ENCODE data around the gene SERTAD2. TPM values are rescaled to one million over a fixed set of nuclear protein-coding genes. Genes with fewer than 3 reads are reported as not detected.

The SERTAD2 gene
- total RNA-seq, 2 donors from 2014 or later = 14.6 to 18.5 TPM

DNA sequence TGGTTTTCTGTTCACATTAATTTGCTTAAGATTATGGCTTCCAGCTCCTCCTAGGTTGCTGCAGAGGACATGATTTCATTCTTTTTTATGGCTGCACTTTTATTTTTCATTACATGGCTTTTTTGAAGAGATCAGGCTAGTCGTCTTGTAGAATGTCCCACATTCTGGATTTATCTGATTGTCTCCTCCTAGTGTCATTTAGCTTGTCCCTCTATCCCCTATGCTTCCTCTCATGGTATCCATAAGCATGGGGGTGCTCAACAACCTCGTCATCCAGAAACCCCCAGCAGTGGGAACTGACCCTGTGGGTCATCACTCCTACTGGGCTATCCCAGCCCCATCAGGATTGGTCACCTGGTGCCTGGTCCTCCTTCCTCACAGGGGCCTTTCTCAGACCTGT lies 49.6 kb downstream of the SERTAD2 start:
- Mint-ChIP-seq H3K4me3 (no peak overlapping the region), H3K4me1 (ENCODE audit: low read depth) (peaks cover 40% of the 10 kb centered on the region), H3K9me3 (peaks cover 4% of the 10 kb centered on the region in 2 donors), H3K36me3 (ENCODE audit: insufficient read depth in 2 of 2) (peaks cover 4 to 7% of the 10 kb centered on the region in 2 donors), H3K27ac (no peak overlapping the region), H3K27me3 (ENCODE audit: low read depth) (peaks cover 9% of the 10 kb centered on the region)
- DNase-seq = no peak
- ATAC-seq (replicated peaks in 1 of 2) = no peak

DNA sequence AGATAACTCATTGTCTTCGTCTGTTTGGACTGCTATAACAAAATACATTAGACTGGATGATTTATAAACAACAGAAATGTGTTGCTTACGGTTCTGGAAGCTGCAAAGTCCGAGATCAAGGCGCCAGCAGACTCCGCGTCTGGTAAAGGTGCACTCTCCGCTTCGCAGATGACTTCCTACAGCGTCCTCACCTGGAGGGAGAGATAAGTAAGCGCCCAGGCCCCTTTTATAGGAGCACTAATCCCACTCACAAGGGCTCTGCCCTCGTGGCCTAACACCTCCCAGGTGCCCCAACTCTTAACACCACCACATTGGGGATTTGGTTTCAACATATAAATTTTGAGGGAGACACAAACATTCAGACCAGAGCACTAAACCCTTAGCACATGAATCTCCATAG lies 51.3 kb downstream of the SERTAD2 start:
- peaks cover 4 to 7% of the 10 kb centered on the region in 2 donors for H3K36me3 Mint-ChIP-seq (ENCODE audit: insufficient read depth in 2 of 2)
- DNase-seq = no peak
- H3K27ac Mint-ChIP-seq = no peak overlapping the region
- H3K4me1 Mint-ChIP-seq (ENCODE audit: low read depth) = peaks cover 26% of the 10 kb centered on the region
- no peak overlapping the region for H3K4me3 Mint-ChIP-seq
- peaks cover 9% of the 10 kb centered on the region for H3K27me3 Mint-ChIP-seq (ENCODE audit: low read depth)
- H3K9me3 Mint-ChIP-seq = peaks cover 4% of the 10 kb centered on the region in 2 donors
- no peak for ATAC-seq (replicated peaks in 1 of 2)

DNA sequence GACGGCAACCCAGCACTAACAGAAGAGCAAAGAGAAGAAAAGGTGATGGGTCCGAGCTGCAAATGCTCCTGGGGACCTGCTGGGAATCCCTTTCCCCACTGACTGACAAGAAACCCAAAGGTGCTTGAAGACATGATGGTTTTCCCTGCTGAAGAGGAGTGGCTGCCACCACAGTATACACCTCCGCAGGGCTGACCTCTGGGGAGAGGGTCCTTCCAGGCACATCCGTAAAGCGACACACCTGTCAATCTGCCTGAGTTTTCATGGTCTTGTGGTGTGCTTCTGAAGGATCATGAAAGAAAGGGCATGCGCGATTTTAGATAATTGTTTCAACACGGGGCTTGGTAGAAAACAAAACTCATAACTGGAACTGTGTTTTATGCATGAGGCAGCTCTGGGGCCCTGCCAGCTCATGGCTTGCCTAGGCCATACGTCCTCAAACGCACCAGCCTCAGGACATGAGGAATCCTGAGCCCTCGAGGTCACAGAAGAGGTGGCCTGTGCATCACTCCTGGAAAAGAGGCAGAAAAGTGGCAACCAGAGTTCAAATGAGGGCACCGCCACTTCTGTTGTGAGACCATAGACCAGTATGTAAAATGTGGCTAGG lies 51.8 kb downstream of the SERTAD2 start:
- DNase-seq (no peak), ATAC-seq (replicated peaks in 1 of 2) (no peak)
- Mint-ChIP-seq H3K27me3 (ENCODE audit: low read depth) (peaks cover 9% of the 10 kb centered on the region), H3K4me3 (no peak overlapping the region), H3K4me1 (ENCODE audit: low read depth) (peaks cover 21% of the 10 kb centered on the region), H3K9me3 (peaks cover 4% of the 10 kb centered on the region in 2 donors), H3K36me3 (ENCODE audit: insufficient read depth in 2 of 2) (peaks cover 4 to 7% of the 10 kb centered on the region in 2 donors), H3K27ac (no peak overlapping the region)

DNA sequence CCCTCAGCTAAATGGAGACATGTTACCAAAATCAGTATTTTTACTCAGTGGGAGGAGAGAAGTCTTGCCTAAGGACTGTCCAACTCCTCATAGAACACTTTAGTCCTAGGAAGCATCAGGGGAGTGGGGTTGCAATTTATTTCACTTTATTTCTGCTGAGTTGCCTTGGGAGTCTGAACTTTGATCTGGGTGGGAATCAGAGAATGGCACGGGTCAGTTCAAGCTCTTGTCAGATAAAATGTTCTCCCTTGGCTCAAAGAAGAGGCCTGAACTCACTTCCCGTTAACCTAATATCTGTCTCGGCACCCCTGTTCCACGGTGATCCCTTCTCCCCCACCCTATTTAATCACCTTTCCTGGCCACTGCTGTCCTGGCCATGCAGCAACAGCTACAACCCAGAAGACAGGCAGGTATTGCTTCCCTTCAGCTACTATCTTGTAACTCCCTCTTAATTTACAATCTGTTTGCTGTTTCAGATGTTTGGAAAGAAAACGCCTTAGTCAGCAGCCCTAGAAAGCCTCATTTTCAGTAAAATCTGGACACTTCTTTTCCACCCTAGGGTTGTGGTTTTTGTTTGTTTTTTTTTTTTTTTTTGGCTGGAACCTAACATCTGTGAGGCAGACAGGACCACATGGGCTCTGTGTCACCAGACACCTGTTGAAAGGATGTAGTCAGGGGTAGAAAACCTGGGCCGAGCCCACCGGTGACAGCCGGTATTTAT lies 52.5 kb downstream of the SERTAD2 start:
- Mint-ChIP-seq H3K27ac (no peak overlapping the region), H3K36me3 (ENCODE audit: insufficient read depth in 2 of 2) (peaks cover 4 to 7% of the 10 kb centered on the region in 2 donors), H3K9me3 (peaks cover 4% of the 10 kb centered on the region in 2 donors), H3K4me1 (ENCODE audit: low read depth) (peaks cover 14% of the 10 kb centered on the region), H3K4me3 (no peak overlapping the region), H3K27me3 (ENCODE audit: low read depth) (peaks cover 9% of the 10 kb centered on the region)
- ATAC-seq (replicated peaks in 1 of 2) = no peak
- DNase-seq = no peak

DNA sequence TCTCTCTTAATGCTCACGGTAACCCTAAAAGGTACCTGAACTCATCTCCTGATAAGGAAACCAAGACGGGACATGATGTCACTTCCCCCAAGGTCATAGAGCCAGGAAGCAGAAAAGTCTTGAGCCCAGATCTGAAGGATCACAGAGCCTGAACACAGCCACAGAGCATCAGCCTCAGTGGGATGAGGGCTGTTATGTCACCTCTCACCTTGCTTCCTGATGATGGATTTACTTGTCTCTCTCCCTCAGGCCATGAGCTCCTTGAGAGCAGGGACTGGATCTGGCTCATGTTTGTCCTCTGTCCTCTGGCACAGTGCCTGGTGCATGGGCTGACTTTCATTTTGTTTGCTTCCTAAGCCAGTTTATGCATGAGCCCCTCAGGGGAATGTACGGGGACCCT lies 54.2 kb downstream of the SERTAD2 start:
- Mint-ChIP-seq H3K27ac (no peak overlapping the region), H3K4me1 (ENCODE audit: low read depth) (peaks cover 14% of the 10 kb centered on the region), H3K4me3 (no peak overlapping the region), H3K36me3 (ENCODE audit: insufficient read depth in 2 of 2) (peaks cover 3 to 6% of the 10 kb centered on the region in 2 donors), H3K9me3 (peaks cover under 1 to 4% of the 10 kb centered on the region in 2 donors), H3K27me3 (ENCODE audit: low read depth) (peaks cover 3% of the 10 kb centered on the region)
- ATAC-seq (replicated peaks in 1 of 2) = no peak
- DNase-seq = no peak

DNA sequence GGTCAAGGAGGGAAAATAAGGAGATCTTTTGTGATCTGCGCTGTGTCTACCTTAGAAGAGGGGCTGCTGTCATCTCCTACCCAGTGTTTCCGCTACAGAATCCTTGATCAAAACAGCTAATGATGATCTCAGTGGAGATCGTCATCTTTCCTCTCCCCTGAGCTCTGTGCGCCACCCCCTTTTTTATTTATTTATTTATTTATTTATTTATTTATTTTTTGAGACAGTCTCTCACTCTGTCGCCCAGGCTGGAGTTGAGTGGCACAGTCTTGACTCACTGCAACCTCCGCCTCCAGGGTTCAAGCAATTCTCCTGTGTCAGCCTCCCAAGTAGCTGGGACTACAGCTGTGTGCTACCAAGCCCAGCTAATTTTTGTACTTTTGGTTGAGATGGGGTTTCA lies 55.5 kb downstream of the SERTAD2 start:
- H3K27me3 Mint-ChIP-seq (ENCODE audit: low read depth) = no peaks in the 10 kb centered on the region
- H3K36me3 Mint-ChIP-seq (ENCODE audit: insufficient read depth in 2 of 2) = no peaks in the 10 kb centered on the region
- H3K4me1 Mint-ChIP-seq (ENCODE audit: low read depth) = peaks cover 18% of the 10 kb centered on the region
- H3K9me3 Mint-ChIP-seq = no peaks in the 10 kb centered on the region
- no peak overlapping the region for H3K4me3 Mint-ChIP-seq
- ATAC-seq (replicated peaks in 1 of 2) = no peak
- H3K27ac Mint-ChIP-seq = no peak overlapping the region
- no peak for DNase-seq

DNA sequence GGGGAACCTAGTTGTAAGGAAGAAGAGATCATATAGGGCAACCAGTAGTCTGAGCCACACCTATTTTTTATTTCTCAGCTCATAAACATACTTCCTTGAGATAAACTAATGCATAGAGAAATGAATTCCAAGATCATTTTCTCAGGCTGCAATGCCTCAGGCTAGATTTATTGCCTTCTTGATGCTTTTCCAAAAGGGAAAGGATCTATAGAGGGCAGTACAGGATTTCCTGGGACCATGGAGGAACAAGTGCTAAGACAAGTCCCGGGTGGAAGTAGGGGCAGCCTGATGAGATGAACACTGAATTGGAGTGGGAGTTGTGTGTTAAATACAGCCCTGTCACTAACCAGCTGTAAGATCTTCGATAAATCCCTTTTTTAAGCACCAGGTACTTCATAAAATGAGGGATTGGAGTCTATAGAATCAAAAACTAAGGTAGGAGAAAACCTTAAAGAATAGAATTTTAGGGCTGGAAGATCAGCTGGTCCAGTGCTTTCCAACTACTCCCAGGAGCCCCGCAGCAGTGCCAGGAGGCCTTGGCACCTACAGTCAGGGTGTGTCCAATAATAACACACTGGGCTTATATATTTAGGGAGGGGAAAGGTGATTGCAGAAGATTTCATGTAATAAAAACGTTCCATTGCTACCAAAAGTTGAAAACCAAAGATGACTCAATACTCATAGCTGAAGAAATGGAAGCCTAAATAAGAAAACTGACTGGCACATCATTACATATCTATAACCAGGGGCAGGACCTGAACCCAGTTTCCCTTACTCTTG lies 58.1 kb downstream of the SERTAD2 start:
- Mint-ChIP-seq H3K4me1 (ENCODE audit: low read depth) (peaks cover 37% of the 10 kb centered on the region), H3K27ac (no peak overlapping the region), H3K9me3 (no peaks in the 10 kb centered on the region), H3K4me3 (no peak overlapping the region), H3K27me3 (ENCODE audit: low read depth) (no peaks in the 10 kb centered on the region), H3K36me3 (ENCODE audit: insufficient read depth in 2 of 2) (peaks cover 2 to 14% of the 10 kb centered on the region in 2 donors)
- ATAC-seq (replicated peaks in 1 of 2) = no peak
- no peak for DNase-seq

DNA sequence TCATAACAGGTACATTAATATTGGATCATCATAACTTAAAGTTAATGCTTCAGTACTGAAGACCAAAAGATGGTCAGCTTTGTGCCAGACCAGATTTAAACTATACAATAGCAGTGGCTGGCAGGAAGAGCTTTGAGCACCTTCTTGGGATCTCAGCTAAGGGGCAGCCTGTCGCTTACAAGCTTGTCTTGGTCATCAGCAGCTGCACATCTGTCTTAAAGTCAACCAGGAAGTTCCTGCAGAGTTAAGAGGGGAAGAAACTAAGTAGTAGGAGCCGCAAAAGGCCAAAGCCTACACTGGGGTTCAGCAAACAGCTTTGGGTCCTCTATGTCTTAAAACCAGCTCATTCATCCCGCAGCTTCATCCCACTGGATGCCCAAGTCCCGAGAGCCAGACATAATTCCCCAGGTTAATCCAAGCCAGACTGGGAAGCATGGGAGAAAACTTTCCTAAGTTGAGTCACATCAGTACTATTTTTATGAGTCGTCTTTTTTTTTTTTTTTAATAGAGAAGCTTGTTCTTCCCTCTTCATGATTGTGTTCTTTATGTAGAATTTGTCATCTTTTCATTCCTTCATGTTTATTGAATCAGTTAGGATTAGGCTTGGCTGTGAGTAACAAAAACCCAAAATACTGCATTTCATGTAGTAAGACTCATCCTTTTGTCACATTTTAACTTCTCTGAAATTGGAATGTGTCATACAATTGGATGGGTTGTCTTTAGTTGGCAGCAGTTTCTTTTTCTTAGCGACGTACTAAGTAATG lies 59.3 kb downstream of the SERTAD2 start:
- peak; percentile 43 to 68 for ATAC-seq (replicated peaks in 1 of 2)
- H3K27ac Mint-ChIP-seq = peak overlapping the region; percentile 13

DNA sequence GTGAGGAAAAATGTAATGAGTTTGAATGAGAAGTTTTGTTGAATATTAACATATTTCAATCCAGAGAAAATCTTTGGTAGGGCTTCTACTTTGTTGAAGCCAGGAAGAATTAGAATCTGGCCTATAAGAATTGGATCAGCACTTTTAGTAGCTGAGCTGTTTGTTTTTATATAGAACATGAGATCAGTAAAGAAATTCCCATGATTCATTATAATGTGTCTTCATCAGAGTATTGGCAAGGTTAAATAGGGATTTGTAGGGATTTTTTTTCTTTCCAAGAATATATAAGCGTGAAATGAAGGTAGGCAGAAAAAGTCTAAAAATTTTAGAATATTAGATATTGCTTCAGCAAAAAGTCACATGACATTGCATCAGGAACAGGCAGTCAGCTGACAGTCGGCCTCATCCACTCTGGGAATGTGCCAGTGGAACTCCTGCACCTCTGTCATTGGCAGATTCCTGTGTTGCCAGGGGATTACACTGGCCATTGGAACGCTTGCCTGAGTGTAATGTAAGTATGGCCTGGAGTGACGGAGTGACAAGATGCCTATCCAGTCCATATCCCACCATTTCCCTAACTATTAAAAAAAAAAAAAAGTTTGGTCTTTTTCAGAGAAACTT lies 60.6 kb downstream of the SERTAD2 start:
- no peaks in the 10 kb centered on the region for H3K27me3 Mint-ChIP-seq (ENCODE audit: low read depth)
- DNase-seq (no peak), ATAC-seq (replicated peaks in 1 of 2) (no peak)
- no peaks in the 10 kb centered on the region for H3K9me3 Mint-ChIP-seq
- H3K4me1 Mint-ChIP-seq (ENCODE audit: low read depth) = peaks cover 28% of the 10 kb centered on the region
- peaks cover 2 to 17% of the 10 kb centered on the region in 2 donors for H3K36me3 Mint-ChIP-seq (ENCODE audit: insufficient read depth in 2 of 2)
- H3K27ac Mint-ChIP-seq = no peak overlapping the region
- H3K4me3 Mint-ChIP-seq = no peak overlapping the region

More for the DNA sequence above, 59.3 kb downstream of the SERTAD2 start:
- H3K27me3 Mint-ChIP-seq (ENCODE audit: low read depth) = no peaks in the 10 kb centered on the region
- no peak for DNase-seq
- no peaks in the 10 kb centered on the region for H3K9me3 Mint-ChIP-seq
- no peak overlapping the region for H3K4me3 Mint-ChIP-seq
- peaks cover 2 to 17% of the 10 kb centered on the region in 2 donors for H3K36me3 Mint-ChIP-seq (ENCODE audit: insufficient read depth in 2 of 2)
- peaks cover 31% of the 10 kb centered on the region for H3K4me1 Mint-ChIP-seq (ENCODE audit: low read depth)

DNA sequence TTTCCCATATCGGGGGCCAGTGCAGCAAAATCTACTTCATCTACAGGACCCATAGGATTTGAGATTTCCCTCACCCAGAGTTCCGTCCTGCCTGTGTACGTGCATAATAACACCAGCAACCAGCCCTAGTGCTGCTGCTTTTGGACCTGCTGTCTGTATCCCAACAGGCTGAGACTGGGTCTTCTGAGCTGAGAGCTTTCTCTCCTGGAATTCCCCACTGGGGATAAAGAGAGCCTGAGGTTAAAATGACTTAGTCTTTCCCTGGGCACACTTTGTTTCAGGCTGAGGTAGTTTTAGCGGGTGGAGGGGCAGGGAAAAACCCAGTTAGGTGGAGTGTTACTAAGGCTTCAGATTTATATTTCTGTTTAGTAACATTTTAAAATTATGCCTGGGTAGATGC lies 62.5 kb downstream of the SERTAD2 start:
- Mint-ChIP-seq H3K36me3 (ENCODE audit: insufficient read depth in 2 of 2) (peaks cover 2 to 23% of the 10 kb centered on the region in 2 donors), H3K4me1 (ENCODE audit: low read depth) (peaks cover 36% of the 10 kb centered on the region), H3K27ac (peak overlapping the region; percentile 40), H3K4me3 (peak overlapping the region in 1 of 2 donors; percentile 17), H3K27me3 (ENCODE audit: low read depth) (no peaks in the 10 kb centered on the region), H3K9me3 (no peaks in the 10 kb centered on the region)
- DNase-seq (no peak), ATAC-seq (replicated peaks in 1 of 2) (peak; percentile 41 to 43)

DNA sequence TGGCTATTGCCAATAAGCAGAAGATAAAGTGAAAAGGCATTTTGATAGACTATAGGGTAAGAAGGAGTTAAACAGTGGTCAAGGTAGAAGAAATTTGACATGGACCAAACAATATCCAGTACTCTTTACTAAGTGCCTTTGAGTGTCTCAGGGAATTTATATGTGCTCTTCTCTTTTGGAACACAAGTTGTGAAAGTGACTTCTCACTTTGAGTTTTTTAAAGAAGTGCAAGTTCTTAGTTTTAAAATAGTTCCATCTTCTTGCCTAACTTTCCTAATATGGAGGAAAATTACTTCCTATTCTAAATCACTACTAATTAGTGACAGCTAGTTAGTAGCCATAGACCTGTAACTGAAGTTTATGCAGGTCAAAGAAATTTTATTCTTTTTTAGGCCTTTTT lies 66.2 kb downstream of the SERTAD2 start:
- H3K27me3 Mint-ChIP-seq (ENCODE audit: low read depth) = no peaks in the 10 kb centered on the region
- peaks cover 27% of the 10 kb centered on the region for H3K4me1 Mint-ChIP-seq (ENCODE audit: low read depth)
- H3K36me3 Mint-ChIP-seq (ENCODE audit: insufficient read depth in 2 of 2) = peaks cover 2 to 21% of the 10 kb centered on the region in 2 donors

DNA sequence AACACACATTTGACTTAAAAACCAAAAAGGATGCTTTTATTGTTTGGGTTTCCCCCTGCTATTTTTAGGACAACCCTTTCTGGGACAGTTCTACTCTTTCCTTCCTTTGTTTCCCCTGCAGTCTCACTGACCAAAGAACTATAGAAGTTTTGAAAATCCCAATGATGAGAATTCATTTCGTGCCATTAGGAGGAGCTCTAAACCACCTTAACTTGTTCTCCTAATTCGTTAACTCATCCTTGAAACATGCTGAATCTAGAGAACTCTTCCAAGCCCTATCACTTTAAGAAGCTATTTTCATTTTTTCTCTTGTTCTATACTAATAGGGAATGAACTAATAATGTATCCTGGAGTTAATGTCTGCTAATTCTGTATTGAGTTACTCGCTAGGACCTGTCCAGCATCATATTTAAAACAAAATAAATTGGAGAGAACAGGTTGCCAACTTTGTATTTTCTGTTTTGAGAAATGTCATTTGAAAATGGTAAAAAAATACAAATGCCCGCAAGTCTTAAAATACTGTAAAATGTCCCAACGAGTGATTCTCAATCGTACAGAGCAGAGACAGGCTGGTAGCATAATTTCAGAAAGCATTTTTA lies 66.7 kb downstream of the SERTAD2 start:
- ATAC-seq (replicated peaks in 1 of 2) (peak in 1 of 2 donors; percentile 39), DNase-seq (no peak)

More for the DNA sequence above, 66.2 kb downstream of the SERTAD2 start:
- DNase-seq = no peak
- H3K4me3 Mint-ChIP-seq = no peak overlapping the region
- no peak overlapping the region for H3K27ac Mint-ChIP-seq
- H3K9me3 Mint-ChIP-seq = no peaks in the 10 kb centered on the region
- ATAC-seq (replicated peaks in 1 of 2) = no peak

More for the DNA sequence above, 66.7 kb downstream of the SERTAD2 start:
- no peaks in the 10 kb centered on the region for H3K27me3 Mint-ChIP-seq (ENCODE audit: low read depth)
- H3K27ac Mint-ChIP-seq = peak overlapping the region; percentile 3
- H3K9me3 Mint-ChIP-seq = no peaks in the 10 kb centered on the region
- H3K4me3 Mint-ChIP-seq = no peak overlapping the region
- peaks cover 23% of the 10 kb centered on the region for H3K4me1 Mint-ChIP-seq (ENCODE audit: low read depth)
- peaks cover 0 to 17% of the 10 kb centered on the region in 2 donors for H3K36me3 Mint-ChIP-seq (ENCODE audit: insufficient read depth in 2 of 2)

Data from activated T-cell treated with anti-CD3 and anti-CD28 coated beads, Interleukin-2, amount 50 U/mL, for 72 hours (primary cell).